Astrocyte of the cerebellum (primary cell): Measurements from ENCODE around the gene TNNT1.

ENCODE experiments used
- DNase-seq: peaks from one replicate; pipeline ENCODE4 v3.0.0-alpha.2; 2011; ENCODE audit warnings: low read depth
- H3K4me3 ChIP-seq: 2 replicates; pipeline ENCODE4 v1.5.1; 2011; ENCODE audit warnings: mild to moderate bottlenecking, low read depth, low read length, moderate library complexity
- in situ Hi-C: cut with HindIII; loops from 2 replicates; pipeline ENCODE4 v1.10.0; 2017; ENCODE audit warnings: low sequenced_read_pairs
- TF ChIP-seq, protein P1 (sequence below): IDR thresholded peaks from 2 replicates; pipeline ENCODE4 v1.5.1; 2012; ENCODE audit warnings: low read length, low read depth, moderate library complexity, mild to moderate bottlenecking; ENCODE audit errors: missing control alignments

TNNT1 gene

DNA sequence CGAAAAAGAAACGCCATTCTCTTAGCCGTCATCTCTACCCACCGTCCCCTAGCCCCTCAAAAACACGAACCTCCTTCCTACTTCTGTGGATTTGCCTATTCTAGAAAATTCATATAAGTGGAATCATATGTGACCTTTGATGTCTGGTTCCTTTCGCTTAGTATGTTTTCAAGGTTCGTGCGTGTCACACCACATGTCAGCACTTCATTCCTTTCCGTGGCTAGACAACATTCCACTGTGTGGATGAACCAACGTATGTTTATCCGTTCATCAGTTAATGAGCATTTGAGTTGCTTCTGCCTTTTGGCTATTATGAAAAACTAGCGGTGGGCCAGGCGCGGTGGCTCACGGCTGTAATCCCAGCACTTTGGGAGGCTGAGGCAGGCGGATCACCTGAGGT lies 17.6 kb downstream of the TNNT1 start:
- TF ChIP-seq, protein P1, sequence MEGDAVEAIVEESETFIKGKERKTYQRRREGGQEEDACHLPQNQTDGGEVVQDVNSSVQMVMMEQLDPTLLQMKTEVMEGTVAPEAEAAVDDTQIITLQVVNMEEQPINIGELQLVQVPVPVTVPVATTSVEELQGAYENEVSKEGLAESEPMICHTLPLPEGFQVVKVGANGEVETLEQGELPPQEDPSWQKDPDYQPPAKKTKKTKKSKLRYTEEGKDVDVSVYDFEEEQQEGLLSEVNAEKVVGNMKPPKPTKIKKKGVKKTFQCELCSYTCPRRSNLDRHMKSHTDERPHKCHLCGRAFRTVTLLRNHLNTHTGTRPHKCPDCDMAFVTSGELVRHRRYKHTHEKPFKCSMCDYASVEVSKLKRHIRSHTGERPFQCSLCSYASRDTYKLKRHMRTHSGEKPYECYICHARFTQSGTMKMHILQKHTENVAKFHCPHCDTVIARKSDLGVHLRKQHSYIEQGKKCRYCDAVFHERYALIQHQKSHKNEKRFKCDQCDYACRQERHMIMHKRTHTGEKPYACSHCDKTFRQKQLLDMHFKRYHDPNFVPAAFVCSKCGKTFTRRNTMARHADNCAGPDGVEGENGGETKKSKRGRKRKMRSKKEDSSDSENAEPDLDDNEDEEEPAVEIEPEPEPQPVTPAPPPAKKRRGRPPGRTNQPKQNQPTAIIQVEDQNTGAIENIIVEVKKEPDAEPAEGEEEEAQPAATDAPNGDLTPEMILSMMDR: no peak
- no peak overlapping the region for H3K4me3 ChIP-seq
- in situ Hi-C loops: no loop called here
- DNase-seq: no peak

DNA sequence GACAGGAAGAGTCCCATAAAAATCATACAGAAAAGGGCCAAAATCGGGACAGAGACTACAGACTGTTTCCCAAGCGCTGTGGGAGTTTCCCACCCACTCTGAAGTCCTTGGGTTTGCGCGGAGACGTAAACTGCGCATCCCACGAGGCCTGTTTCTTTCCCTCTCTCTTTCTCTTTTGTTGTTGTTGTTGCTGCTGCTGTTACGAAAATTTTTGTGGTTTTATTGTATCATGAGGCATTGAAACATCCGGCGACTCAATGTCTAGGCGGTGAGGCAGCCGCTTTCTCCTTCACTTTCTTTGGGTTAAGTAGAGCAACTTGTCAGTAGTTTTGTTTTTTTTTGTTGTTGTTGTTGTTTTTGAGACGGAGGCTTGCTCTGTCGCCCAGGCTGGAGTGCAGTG lies 30.0 kb downstream of the TNNT1 start:
- in situ Hi-C loops: loop anchor here (5.0 kb wide), 1 partner anchor 53 kb away; no protein-coding TSS in a partner anchor
- DNase-seq: no peak
- H3K4me3 ChIP-seq: no peak overlapping the region
- TF ChIP-seq, protein P1: no peak

DNA sequence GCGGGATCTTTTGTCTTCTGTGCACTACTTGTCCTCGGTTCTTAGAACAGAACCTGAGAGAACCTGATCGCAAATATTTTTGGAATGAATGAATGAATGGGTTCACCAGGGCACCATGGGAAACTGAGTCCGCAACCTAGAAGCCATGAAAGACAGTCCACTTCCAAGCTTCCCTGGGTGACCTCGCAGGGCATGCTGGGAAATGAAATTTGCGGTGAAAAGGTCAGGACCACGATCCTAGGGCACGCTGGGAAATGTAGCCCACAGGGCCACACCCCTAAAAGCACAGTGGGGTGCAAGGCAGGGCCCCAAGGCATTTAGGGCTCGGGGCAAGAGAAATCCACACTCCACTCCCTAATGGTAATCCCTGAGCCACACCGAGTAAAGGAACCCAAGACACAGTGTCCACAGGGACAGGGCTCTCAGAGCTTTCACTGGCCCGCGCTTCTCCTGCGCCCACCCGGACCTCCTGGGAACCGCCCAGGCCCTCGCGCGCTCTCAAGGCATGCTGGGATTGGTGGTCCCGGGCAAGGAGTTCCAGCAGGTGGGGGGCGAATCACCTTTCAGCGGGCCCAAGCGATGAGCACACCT lies 30.5 kb downstream of the TNNT1 start:
- in situ Hi-C loops: loop anchor here (5.0 kb wide), 1 partner anchor 54 kb away; no protein-coding TSS in a partner anchor
- TF ChIP-seq, protein P1: no peak
- peak overlapping the region; percentile 77 for H3K4me3 ChIP-seq
- DNase-seq: no peak

DNA sequence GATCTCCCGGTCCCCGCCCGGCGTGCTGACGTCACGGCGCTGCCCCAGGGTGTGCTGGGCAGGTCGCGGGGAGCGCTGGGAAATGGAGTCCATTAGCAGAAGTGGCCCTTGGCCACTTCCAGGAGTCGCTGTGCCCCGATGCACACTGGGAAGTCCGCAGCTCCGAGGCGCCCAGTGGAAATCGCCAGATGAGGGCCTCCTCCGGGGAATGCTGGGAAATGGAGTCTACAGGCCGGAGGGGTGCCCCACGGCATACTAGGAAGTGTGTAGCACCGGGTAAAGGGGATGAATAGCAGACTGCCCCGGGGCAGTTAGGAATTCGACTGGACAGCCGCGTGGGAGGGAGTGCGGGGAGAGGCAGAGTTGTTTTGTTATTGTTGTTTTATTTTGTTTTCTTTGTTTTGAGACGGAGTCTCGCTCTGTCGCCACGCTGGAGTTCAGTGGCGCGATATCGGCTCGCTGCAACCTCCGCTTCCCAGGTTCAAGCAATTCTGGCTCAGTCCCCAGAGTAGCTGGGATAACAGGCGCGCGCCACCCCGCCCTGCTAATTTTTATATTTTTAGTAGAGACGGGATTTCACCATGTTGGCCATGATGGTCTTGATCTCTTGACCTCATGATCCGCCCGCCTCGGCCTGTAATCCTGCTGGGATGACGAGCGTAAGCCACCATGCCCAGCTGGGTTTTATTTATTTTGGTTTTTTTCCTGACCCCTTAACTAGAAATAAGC lies 31.2 kb downstream of the TNNT1 start:
- TF ChIP-seq, protein P1: no peak
- peak overlapping the region; percentile 77 for H3K4me3 ChIP-seq
- in situ Hi-C loops: loop anchor here (5.0 kb wide), 1 partner anchor 54 kb away; no protein-coding TSS in a partner anchor
- DNase-seq: peak; percentile 97

DNA sequence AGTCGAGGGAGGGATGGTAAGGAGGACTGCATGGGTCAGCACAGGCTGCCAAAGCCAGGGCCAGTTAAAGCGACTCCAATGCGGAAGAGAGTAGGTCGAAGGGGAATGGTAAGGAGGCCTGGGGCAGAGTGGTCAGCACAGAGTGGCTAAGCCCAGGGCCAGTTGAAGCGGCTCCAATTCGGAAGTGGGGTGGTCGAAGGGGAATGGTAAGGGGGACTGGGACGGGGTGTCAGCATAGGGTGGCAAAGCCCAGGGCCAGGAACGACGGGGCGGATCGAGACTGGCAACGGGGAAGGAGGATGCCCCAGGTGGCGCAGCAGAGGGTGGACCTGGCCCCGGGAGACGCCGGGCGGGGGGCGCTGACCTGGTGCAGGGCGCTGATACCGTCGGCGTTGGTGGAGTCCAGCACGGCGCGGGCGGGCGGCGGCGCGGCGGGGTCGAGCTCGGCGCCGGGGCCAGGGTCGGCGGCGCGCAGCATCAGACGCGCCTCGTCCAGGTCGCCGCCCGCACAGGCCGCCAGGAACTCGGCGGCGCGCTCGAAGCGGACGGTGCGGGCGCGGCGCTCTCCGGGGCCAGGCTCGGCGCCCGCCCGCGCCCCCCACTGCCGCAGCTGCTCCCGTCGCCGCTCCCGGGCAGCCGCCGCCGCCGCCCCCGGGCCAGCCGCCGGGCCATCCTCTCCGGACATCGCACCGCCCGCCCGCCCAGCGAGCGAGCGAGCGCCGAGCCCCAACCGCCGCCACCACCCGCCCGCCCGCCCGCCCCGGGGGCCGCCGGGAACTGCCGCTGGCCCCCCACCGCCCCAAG lies 31.9 kb downstream of the TNNT1 start, which contains the start of gene PPP1R12C:
PPP1R12C (minus strand) TSS at position 779 of the 804 bp plus-strand sequence; CDS start at position 685, 94 bp downstream.
- DNase-seq: no peak
- TF ChIP-seq, protein P1: no peak
- peak within 1 kb of the TSS; percentile 77 for H3K4me3 ChIP-seq
- in situ Hi-C loops: loop anchor here (5.0 kb wide), 1 partner anchor 55 kb away; no protein-coding TSS in a partner anchor

DNA sequence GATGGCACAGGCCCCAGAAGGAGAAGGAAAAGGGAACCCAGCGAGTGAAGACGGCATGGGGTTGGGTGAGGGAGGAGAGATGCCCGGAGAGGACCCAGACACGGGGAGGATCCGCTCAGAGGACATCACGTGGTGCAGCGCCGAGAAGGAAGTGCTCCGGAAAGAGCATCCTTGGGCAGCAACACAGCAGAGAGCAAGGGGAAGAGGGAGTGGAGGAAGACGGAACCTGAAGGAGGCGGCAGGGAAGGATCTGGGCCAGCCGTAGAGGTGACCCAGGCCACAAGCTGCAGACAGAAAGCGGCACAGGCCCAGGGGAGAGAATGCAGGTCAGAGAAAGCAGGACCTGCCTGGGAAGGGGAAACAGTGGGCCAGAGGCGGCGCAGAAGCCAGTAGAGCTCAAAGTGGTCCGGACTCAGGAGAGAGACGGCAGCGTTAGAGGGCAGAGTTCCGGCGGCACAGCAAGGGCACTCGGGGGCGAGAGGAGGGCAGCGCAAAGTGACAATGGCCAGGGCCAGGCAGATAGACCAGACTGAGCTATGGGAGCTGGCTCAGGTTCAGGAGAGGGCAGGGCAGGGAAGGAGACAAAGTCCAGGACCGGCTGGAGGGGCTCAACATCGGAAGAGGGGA lies 32.7 kb downstream of the TNNT1 start:
- no peak for DNase-seq
- in situ Hi-C loops: loop anchor here (5.0 kb wide), 1 partner anchor 56 kb away; no protein-coding TSS in a partner anchor
- peak overlapping the region; percentile 77 for H3K4me3 ChIP-seq
- TF ChIP-seq, protein P1: no peak
